Mesenchymal stem cell (in vitro differentiated cells and primary cell): ENCODE results near the gene PACC1.

Experiments used
- DNase-seq: peaks from one replicate; pipeline ENCODE4 v3.0.0-alpha.2; 2013
- H2AFZ ChIP-seq: one replicate; pipeline ENCODE4 v1.6.1; 2013; ENCODE audit warnings: low read depth, mild to moderate bottlenecking, control low read depth, inconsistent platforms, low read length, moderate library complexity
- H2AK5ac ChIP-seq: 2 replicates; pipeline ENCODE4 v1.6.1; 2013; ENCODE audit warnings: low read length, moderate library complexity, mild to moderate bottlenecking, inconsistent platforms; ENCODE audit not compliant: severe bottlenecking
- H2BK120ac ChIP-seq: one replicate; pipeline ENCODE4 v1.6.1; 2013; ENCODE audit warnings: low read depth, mild to moderate bottlenecking, inconsistent platforms, low read length, moderate library complexity
- H2BK12ac ChIP-seq, 2 experiments: one replicate each; pipeline ENCODE4 v1.6.1; 2013; ENCODE audit warnings: inconsistent platforms in 2 of 2, low read length in 2 of 2, mild to moderate bottlenecking in 2 of 2, moderate library complexity in 2 of 2, control low read depth in 1 of 2
- H2BK15ac ChIP-seq: one replicate; pipeline ENCODE4 v1.6.1; 2013; ENCODE audit warnings: mild to moderate bottlenecking, low read depth, inconsistent platforms; ENCODE audit not compliant: poor library complexity, severe bottlenecking
- H2BK5ac ChIP-seq: 2 replicates; pipeline ENCODE4 v1.6.1; 2013; ENCODE audit warnings: low read depth, mild to moderate bottlenecking, low read length, control low read depth, inconsistent platforms; ENCODE audit not compliant: poor library complexity, severe bottlenecking
- H3K14ac ChIP-seq, 2 experiments: one replicate each; pipeline ENCODE4 v1.6.1; 2013; ENCODE audit warnings: inconsistent platforms in 2 of 2, low read length in 2 of 2, control low read depth in 1 of 2, mild to moderate bottlenecking in 1 of 2, moderate library complexity in 1 of 2
- H3K18ac ChIP-seq, 2 experiments: one replicate each; pipeline ENCODE4 v1.6.1; 2013; ENCODE audit warnings: inconsistent platforms in 2 of 2, low read length in 2 of 2, control low read depth in 1 of 2, low read depth in 1 of 2, mild to moderate bottlenecking in 1 of 2
- H3K23ac ChIP-seq, 2 experiments: one replicate each; pipeline ENCODE4 v1.6.1; 2013; ENCODE audit warnings: inconsistent platforms in 2 of 2, low read length in 2 of 2, mild to moderate bottlenecking in 2 of 2, moderate library complexity in 2 of 2, control low read depth in 1 of 2
- H3K27ac ChIP-seq: 2 replicates; pipeline ENCODE4 v1.5.1; 2013; ENCODE audit warnings: mild to moderate bottlenecking, moderate library complexity, low read length, control low read depth, inconsistent platforms; ENCODE audit not compliant: poor library complexity, severe bottlenecking
- H3K27me3 ChIP-seq, 2 experiments: 2 replicates each; pipeline versions ENCODE4 v1.6.1 to v1.7.0; 2013; ENCODE audit warnings: low read length in 2 of 2, mild to moderate bottlenecking in 2 of 2, moderate library complexity in 2 of 2, control low read depth in 1 of 2, inconsistent platforms in 1 of 2; ENCODE audit not compliant: control insufficient read depth in 1 of 2, insufficient read depth in 1 of 2
- H3K36me3 ChIP-seq, 2 experiments: 2 replicates each; pipeline versions ENCODE4 v1.6.1 to v1.7.0; 2013; ENCODE audit warnings: low read length in 2 of 2, control low read depth in 1 of 2, inconsistent platforms in 1 of 2, low read depth in 1 of 2, mild to moderate bottlenecking in 1 of 2; ENCODE audit not compliant: insufficient read depth in 2 of 2, control insufficient read depth in 1 of 2
- H3K4ac ChIP-seq, 2 experiments: one replicate each; pipeline ENCODE4 v1.6.1; 2013; ENCODE audit warnings: inconsistent platforms in 2 of 2, low read length in 2 of 2, mild to moderate bottlenecking in 2 of 2, moderate library complexity in 2 of 2, control low read depth in 1 of 2, low read depth in 1 of 2
- H3K4me1 ChIP-seq: 2 replicates; pipeline ENCODE4 v1.6.1; 2013; ENCODE audit warnings: low read depth, low read length, control low read depth; ENCODE audit not compliant: control insufficient read depth, insufficient read depth
- H3K4me2 ChIP-seq: 2 replicates; pipeline ENCODE4 v1.6.1; 2013; ENCODE audit warnings: low read length, mild to moderate bottlenecking, inconsistent platforms; ENCODE audit not compliant: poor library complexity, severe bottlenecking
- H3K4me3 ChIP-seq, 2 experiments: 2 replicates each; pipeline versions ENCODE4 v1.5.1 to v1.7.0; 2013; ENCODE audit warnings: low read length in 2 of 2, mild to moderate bottlenecking in 2 of 2, control low read depth in 1 of 2, low read depth in 1 of 2; ENCODE audit not compliant: insufficient read depth in 1 of 2
- H3K79me1 ChIP-seq: replicated peaks from 2 replicates; pipeline ENCODE4 v1.6.1; 2013; ENCODE audit warnings: mild to moderate bottlenecking, control low read depth, low read length, inconsistent platforms; ENCODE audit not compliant: poor library complexity, severe bottlenecking
- H3K9ac ChIP-seq: 2 replicates; pipeline ENCODE4 v1.7.0; 2013; ENCODE audit warnings: mild to moderate bottlenecking, low read length, moderate library complexity
- H3K9me3 ChIP-seq: 2 replicates; pipeline ENCODE4 v1.7.0; 2013; ENCODE audit warnings: mild to moderate bottlenecking, low read length; ENCODE audit not compliant: control insufficient read depth
- H4K8ac ChIP-seq: one replicate; pipeline ENCODE4 v1.6.1; 2013; ENCODE audit warnings: inconsistent platforms, mild to moderate bottlenecking, low read length, moderate library complexity
- H4K91ac ChIP-seq: one replicate; pipeline ENCODE4 v1.6.1; 2013; ENCODE audit warnings: mild to moderate bottlenecking, low read length, inconsistent platforms
- WGBS: methylation state at CpG from one replicate; pipeline ENCODE4 v1.1.7; 2013; ENCODE audit warnings: mixed read lengths; 5-methylcytosine and 5-hydroxymethylcytosine counted together

The PACC1 gene

DNA sequence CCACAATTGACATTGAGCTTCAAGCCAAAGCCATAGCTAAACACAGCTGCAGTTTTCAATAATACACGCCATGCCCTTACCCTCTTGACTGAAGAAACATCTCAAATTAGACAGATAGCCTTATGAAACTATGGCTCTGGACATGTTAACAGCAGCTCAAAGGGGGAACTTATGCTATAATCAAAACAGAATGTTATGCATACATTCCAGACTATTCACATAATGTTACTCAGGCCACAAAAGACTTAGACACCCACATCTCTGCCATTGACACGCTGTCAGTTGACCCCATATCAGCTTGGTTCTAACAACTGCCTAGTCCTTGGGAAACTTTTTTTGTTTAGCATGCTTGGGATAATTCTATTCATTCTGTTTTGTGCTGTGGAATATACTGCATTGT lies 15.7 kb upstream of the PACC1 start:
- WGBS: 87% methylated on average over 2 of the region's 2 CpGs
- Histone ChIP-seq H4K91ac (no peak overlapping the region), H2BK5ac (no peak overlapping the region), H4K8ac (no peak overlapping the region), H2AK5ac (no peak overlapping the region), H2BK15ac (no peak overlapping the region), H3K14ac (no peak overlapping the region), H3K9me3 (no peaks in the 10 kb centered on the region), H3K4me3 (no peak overlapping the region), H3K4me1 (peaks cover 9% of the 10 kb centered on the region), H2BK120ac (no peak overlapping the region), H2AFZ (no peak overlapping the region), H3K9ac (no peak overlapping the region), H3K36me3 (no peaks in the 10 kb centered on the region), H3K27ac (no peak overlapping the region), H3K23ac (no peak overlapping the region), H3K4ac (no peak overlapping the region), H2BK12ac (no peak overlapping the region), H3K79me1 (peaks cover 15% of the 10 kb centered on the region), H3K27me3 (no peaks in the 10 kb centered on the region), H3K4me2 (no peak overlapping the region), H3K18ac (no peak overlapping the region)
- DNase-seq: peak; percentile 10

- H3K4me2 ChIP-seq: no peak overlapping the region
Observed at GRCh38 chr1:212428496-212428895, 13.8 kb upstream of the PACC1 start.

DNA sequence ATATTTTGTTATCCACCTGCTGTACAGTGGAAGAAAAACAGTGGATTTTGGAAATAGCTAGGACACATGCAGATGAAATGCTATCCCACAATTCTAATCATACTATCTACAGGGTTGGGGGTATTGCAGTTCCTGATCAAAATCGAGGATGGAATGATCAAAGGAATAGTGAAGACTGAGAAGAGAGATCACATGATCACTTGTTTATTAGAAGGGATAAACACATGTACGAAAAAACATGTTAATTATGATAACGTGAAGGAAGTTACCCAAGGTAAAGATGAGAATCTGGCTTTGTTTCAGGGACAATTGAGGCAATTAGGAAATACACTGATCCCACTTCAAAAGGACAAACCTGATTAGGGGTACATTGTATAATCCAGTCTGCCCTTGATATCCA lies 9.2 kb upstream of the PACC1 start:
- H3K4me2 ChIP-seq: no peak overlapping the region
- no peaks in the 10 kb centered on the region for H3K79me1 ChIP-seq
- no peak overlapping the region for H3K4ac ChIP-seq
- no peak overlapping the region for H2BK12ac ChIP-seq
- H3K23ac ChIP-seq: no peak overlapping the region
- H3K9me3 ChIP-seq: no peaks in the 10 kb centered on the region
- no peaks in the 10 kb centered on the region for H3K4me1 ChIP-seq
- no peak overlapping the region for H2BK15ac ChIP-seq
- H4K91ac ChIP-seq: no peak overlapping the region
- H2AK5ac ChIP-seq: no peak overlapping the region
- H3K4me3 ChIP-seq: no peak overlapping the region
- no peak overlapping the region for H3K27ac ChIP-seq
- H3K9ac ChIP-seq: no peak overlapping the region
- peaks cover 7 to 14% of the 10 kb centered on the region in 2 experiments for H3K27me3 ChIP-seq
- no peaks in the 10 kb centered on the region for H3K36me3 ChIP-seq
- H3K14ac ChIP-seq: no peak overlapping the region
- 78% methylated on average over 3 of the region's 3 CpGs for WGBS
- H4K8ac ChIP-seq: no peak overlapping the region
- H3K18ac ChIP-seq: no peak overlapping the region
- no peak for DNase-seq
- no peak overlapping the region for H2BK120ac ChIP-seq
- H2BK5ac ChIP-seq: no peak overlapping the region
- no peak overlapping the region for H2AFZ ChIP-seq

More at GRCh38 chr1:212428496-212428895, 13.8 kb upstream of the PACC1 start:
- H2BK15ac ChIP-seq: no peak overlapping the region
- no peak overlapping the region for H4K8ac ChIP-seq
- no peak overlapping the region for H3K18ac ChIP-seq
- H2AFZ ChIP-seq: no peak overlapping the region
- H3K27me3 ChIP-seq: peaks cover 5 to 12% of the 10 kb centered on the region in 2 experiments
- H3K23ac ChIP-seq: no peak overlapping the region
- no peak overlapping the region for H4K91ac ChIP-seq
- no peak overlapping the region for H2BK5ac ChIP-seq
- no peak overlapping the region for H2AK5ac ChIP-seq
- H3K14ac ChIP-seq: no peak overlapping the region
- H3K4ac ChIP-seq: no peak overlapping the region
- H3K4me1 ChIP-seq: peaks cover 3% of the 10 kb centered on the region
- WGBS: 89% methylated on average over 3 of the region's 5 CpGs
- H3K9me3 ChIP-seq: no peaks in the 10 kb centered on the region
- H3K79me1 ChIP-seq: peaks cover 2% of the 10 kb centered on the region
- H3K4me3 ChIP-seq: no peak overlapping the region
- H3K27ac ChIP-seq: no peak overlapping the region
- no peak for DNase-seq
- H3K9ac ChIP-seq: no peak overlapping the region
- H2BK12ac ChIP-seq: no peak overlapping the region
- H2BK120ac ChIP-seq: no peak overlapping the region
- no peaks in the 10 kb centered on the region for H3K36me3 ChIP-seq

DNA sequence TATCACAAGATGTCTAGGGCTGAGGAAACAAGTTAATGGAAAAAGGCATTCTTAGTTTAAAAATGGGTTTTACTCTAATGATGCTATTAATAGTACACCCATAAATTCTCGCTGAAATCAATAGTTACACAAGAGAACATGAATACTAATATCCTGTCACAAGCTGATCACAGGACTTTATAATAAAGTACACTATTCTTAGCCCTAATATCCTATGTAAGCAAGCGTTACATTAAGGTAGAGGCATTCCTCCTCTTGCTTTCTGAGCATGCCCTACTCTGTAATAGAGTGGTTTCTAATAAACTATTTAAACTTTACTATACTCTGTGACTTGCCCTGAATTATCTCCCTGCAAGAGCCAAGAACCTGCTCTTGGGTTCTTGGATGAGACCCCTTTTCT lies 6.5 kb upstream of the PACC1 start:
- H2BK15ac ChIP-seq: no peak overlapping the region
- H2BK12ac ChIP-seq: no peak overlapping the region
- no peak overlapping the region for H3K9ac ChIP-seq
- no peak for DNase-seq
- no peak overlapping the region for H2AFZ ChIP-seq
- WGBS: 84% methylated on average over 2 of the region's 2 CpGs
- no peak overlapping the region for H2BK5ac ChIP-seq
- no peaks in the 10 kb centered on the region for H3K4me1 ChIP-seq
- H3K14ac ChIP-seq: no peak overlapping the region
- H4K8ac ChIP-seq: no peak overlapping the region
- no peak overlapping the region for H3K18ac ChIP-seq
- H4K91ac ChIP-seq: no peak overlapping the region
- no peaks in the 10 kb centered on the region for H3K36me3 ChIP-seq
- no peak overlapping the region for H3K23ac ChIP-seq
- no peak overlapping the region for H2AK5ac ChIP-seq
- H3K4me2 ChIP-seq: no peak overlapping the region
- H2BK120ac ChIP-seq: no peak overlapping the region
- no peak overlapping the region for H3K4ac ChIP-seq
- H3K4me3 ChIP-seq: no peak overlapping the region
- peaks cover 7 to 14% of the 10 kb centered on the region in 2 experiments for H3K27me3 ChIP-seq
- H3K9me3 ChIP-seq: no peaks in the 10 kb centered on the region
- H3K27ac ChIP-seq: no peak overlapping the region
- H3K79me1 ChIP-seq: no peaks in the 10 kb centered on the region
